DOHH2 (cell line): Measurements from ENCODE around the gene MTCH1.

ENCODE experiments used
- H3F3A ChIP-seq: fragments of 200-600 bp; sonication (generic), shearing (Covaris generic); 2 replicates; pipeline ENCODE4 v1.6.0; 2016; ENCODE audit warnings: antibody characterized with exemption, mild to moderate bottlenecking; ENCODE audit not compliant: control insufficient read depth, insufficient read depth
- H3K27ac ChIP-seq: fragments of 200-600 bp; sonication (generic); 2 replicates; pipeline ENCODE4 v1.5.1; 2014; ENCODE audit warnings: low read depth, mild to moderate bottlenecking, low read length, moderate library complexity
- H3K27me3 ChIP-seq: fragments of 200-600 bp; sonication (generic); 2 replicates; pipeline ENCODE4 v1.6.1; 2014; ENCODE audit warnings: mild to moderate bottlenecking, low read length, mixed read lengths; ENCODE audit not compliant: control insufficient read depth
- H3K36me3 ChIP-seq: fragments of 200-600 bp; sonication (generic); 2 replicates; pipeline ENCODE4 v1.6.1; 2014; ENCODE audit warnings: mild to moderate bottlenecking, low read length, moderate library complexity, mixed read lengths; ENCODE audit not compliant: control insufficient read depth
- H3K4me1 ChIP-seq: fragments of 200-600 bp; sonication (generic); 2 replicates; pipeline ENCODE4 v1.6.1; 2014; ENCODE audit warnings: mild to moderate bottlenecking, low read length, mixed read lengths; ENCODE audit not compliant: control insufficient read depth
- H3K4me2 ChIP-seq: fragments of 200-600 bp; sonication (generic); 2 replicates; pipeline ENCODE4 v1.6.0; 2014; ENCODE audit warnings: mild to moderate bottlenecking, low read length, moderate library complexity
- H3K4me3 ChIP-seq: fragments of 200-600 bp; sonication (generic); 2 replicates; pipeline ENCODE4 v1.5.1; 2014; ENCODE audit warnings: mild to moderate bottlenecking, low read length, mixed read lengths
- H3K79me2 ChIP-seq: fragments of 200-600 bp; sonication (generic); 2 replicates; pipeline ENCODE4 v1.6.1; 2014; ENCODE audit warnings: mild to moderate bottlenecking, low read length, mixed read lengths; ENCODE audit not compliant: control insufficient read depth
- H3K9me2 ChIP-seq: fragments of 200-600 bp; sonication (generic); replicated peaks from 2 replicates; pipeline ENCODE4 v1.6.1; 2014; ENCODE audit warnings: mild to moderate bottlenecking, low read length, mixed read lengths; ENCODE audit not compliant: control insufficient read depth
- H3K9me3 ChIP-seq: fragments of 200-600 bp; sonication (generic); 2 replicates; pipeline ENCODE4 v1.6.1; 2014; ENCODE audit warnings: antibody characterized with exemption, low read length, mixed read lengths; ENCODE audit not compliant: control insufficient read depth, insufficient read depth
- H4K20me1 ChIP-seq: fragments of 200-600 bp; sonication (generic); 2 replicates; pipeline ENCODE4 v1.6.0; 2014; ENCODE audit warnings: low read depth, mild to moderate bottlenecking, antibody characterized with exemption, low read length, moderate library complexity; ENCODE audit not compliant: control insufficient read depth, insufficient read depth
- CTCF ChIP-seq: fragments of 200-600 bp; sonication (generic); IDR thresholded peaks from one replicate; pipeline ENCODE4 v1.5.1; 2014; ENCODE audit warnings: antibody characterized with exemption, mild to moderate bottlenecking, low read depth, low read length; ENCODE audit not compliant: poor library complexity, severe bottlenecking
- EZH2phosphoT487 ChIP-seq: fragments of 200-600 bp; sonication (generic); IDR thresholded peaks from 2 replicates; pipeline ENCODE4 v1.6.1; 2017; ENCODE audit warnings: borderline replicate concordance, mild to moderate bottlenecking, antibody characterized with exemption, low read length, moderate library complexity, mixed read lengths

MTCH1 gene

DNA sequence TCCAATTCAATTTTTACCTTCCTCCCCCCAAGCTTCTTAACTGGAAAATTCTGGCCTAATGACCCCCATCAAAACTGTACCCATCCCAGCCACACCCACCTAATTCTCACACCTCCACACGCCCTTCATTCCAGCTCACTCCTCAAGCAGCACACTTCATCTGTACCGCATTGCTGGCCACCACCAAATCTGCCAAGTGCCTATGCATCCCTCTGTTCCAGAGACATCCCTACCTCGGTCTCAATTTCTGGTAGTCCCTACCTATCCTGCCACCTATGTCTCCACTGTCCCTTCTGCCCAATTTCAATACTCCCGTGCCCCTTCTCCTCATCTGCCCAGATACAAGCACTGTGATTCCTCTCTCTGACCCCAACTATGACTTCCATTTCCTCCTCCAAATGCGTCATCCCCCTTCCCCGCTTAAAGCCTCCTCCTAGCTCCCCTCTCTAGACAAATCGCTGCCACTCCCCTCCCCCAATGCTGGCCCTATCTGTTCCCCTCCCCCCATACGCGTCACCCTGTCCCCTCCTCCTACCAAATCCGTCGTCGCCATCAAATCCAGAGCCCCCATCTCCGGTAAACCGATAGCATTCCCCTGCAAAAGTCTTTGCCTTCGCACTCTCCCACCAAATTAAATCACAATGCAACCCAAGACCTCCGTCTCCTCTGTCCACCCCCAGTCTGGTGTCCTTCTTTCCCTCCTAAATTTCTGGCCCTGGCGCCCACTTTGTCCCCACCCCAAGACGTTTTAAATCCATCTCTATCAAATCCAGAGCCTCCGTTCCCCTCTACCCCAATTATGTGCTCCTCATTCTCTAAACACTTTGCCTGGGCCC, 1.2 kb downstream of the MTCH1 start:
- H4K20me1 ChIP-seq, result peaks cover 19% of the 10 kb centered on the region
- H3K4me1 ChIP-seq, result peaks cover 33% of the 10 kb centered on the region

GRCh38 chr6:36983538-36983937, 2.5 kb downstream of the MTCH1 start:
- Histone ChIP-seq H3K79me2 (peaks cover 76% of the 10 kb centered on the region), H3F3A (0 out of 2 replicates have a peak, but pooled peaks cover 8% of the 10 kb centered on the region), H3K36me3 (peaks cover 44% of the 10 kb centered on the region), H3K27ac (no peak overlapping the region), H3K9me3 (no peaks in the 10 kb centered on the region), H4K20me1 (peaks cover 19% of the 10 kb centered on the region), H3K4me3 (no peak overlapping the region), H3K4me2 (peak overlapping the region; percentile 75; the same call in 1 of the 2 replicates), H3K9me2 (no peaks in the 10 kb centered on the region), H3K4me1 (peaks cover 33% of the 10 kb centered on the region), H3K27me3 (no peaks in the 10 kb centered on the region)
- TF ChIP-seq EZH2phosphoT487, result no peak
- no peak for TF ChIP-seq CTCF

More for the DNA sequence above, 1.2 kb downstream of the MTCH1 start:
- Histone ChIP-seq H3K79me2 (peaks cover 67% of the 10 kb centered on the region), H3K27me3 (0 out of 2 replicates have a peak, but pooled peaks cover 5% of the 10 kb centered on the region), H3K9me3 (no peaks in the 10 kb centered on the region), H3K4me2 (peak overlapping the region; percentile 75), H3F3A (0 out of 2 replicates have a peak, but pooled peaks cover 5% of the 10 kb centered on the region), H3K27ac (no peak overlapping the region), H3K4me3 (peak overlapping the region; percentile 77), H3K9me2 (no peaks in the 10 kb centered on the region), H3K36me3 (peaks cover 35% of the 10 kb centered on the region)
- TF ChIP-seq EZH2phosphoT487 (no peak), CTCF (no peak)

DNA sequence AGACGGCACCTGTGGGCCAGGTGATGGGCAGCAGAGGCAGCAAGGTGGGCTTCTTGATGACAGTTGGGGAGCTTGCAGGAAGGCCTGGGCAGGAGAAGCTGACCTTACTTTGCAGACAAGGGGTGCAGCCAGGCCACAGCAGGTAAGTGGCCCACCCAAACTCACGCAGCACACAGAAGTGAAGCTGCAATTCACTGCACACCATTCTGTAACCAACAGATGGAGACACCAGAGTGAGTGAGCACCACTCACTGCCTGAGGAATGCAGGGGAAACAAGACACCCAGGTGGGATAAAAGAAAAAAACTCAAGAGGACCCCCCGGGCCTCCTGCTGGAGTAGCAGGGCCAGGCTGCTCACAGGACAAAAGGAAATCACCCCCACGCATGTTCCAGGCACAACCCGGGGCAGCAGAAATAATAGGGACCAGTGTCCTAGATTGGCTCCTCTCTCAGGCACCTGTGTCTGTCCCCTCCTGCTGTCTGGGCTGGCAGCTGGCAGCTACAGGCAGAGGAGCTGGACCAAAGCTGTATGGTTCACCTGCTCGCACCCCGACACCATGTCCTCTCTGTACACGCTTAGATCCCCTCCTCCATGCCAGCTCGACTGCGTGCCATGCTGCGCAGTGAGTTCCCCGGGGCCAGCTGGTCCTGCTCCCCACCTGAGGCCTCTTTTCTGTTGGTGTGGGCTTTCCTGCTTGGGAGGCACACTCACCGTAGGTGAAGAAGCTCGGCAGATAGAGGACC, 4.9 kb downstream of the MTCH1 start:
- H3K36me3 ChIP-seq, result peaks cover 69% of the 10 kb centered on the region
- H3K79me2 ChIP-seq, result peaks cover 71% of the 10 kb centered on the region
- H3F3A ChIP-seq, result 0 out of 2 replicates have a peak, but pooled peaks cover 3% of the 10 kb centered on the region
- no peak overlapping the region for H3K4me3 ChIP-seq
- no peak for TF ChIP-seq EZH2phosphoT487
- TF ChIP-seq CTCF, result no peak
- H3K27me3 ChIP-seq, result no peaks in the 10 kb centered on the region
- no peaks in the 10 kb centered on the region for H3K9me3 ChIP-seq
- H3K4me1 ChIP-seq, result peaks cover 21% of the 10 kb centered on the region
- no peaks in the 10 kb centered on the region for H3K9me2 ChIP-seq
- no peak overlapping the region for H3K4me2 ChIP-seq
- H3K27ac ChIP-seq, result no peak overlapping the region
- H4K20me1 ChIP-seq, result peaks cover 19% of the 10 kb centered on the region
